ENCODE measurements around the gene PRDM12. TPM values are rescaled to one million over a fixed set of nuclear protein-coding genes. Genes with fewer than 3 reads are reported as not detected.

The PRDM12 gene
- total RNA-seq, result 0.08 TPM

DNA sequence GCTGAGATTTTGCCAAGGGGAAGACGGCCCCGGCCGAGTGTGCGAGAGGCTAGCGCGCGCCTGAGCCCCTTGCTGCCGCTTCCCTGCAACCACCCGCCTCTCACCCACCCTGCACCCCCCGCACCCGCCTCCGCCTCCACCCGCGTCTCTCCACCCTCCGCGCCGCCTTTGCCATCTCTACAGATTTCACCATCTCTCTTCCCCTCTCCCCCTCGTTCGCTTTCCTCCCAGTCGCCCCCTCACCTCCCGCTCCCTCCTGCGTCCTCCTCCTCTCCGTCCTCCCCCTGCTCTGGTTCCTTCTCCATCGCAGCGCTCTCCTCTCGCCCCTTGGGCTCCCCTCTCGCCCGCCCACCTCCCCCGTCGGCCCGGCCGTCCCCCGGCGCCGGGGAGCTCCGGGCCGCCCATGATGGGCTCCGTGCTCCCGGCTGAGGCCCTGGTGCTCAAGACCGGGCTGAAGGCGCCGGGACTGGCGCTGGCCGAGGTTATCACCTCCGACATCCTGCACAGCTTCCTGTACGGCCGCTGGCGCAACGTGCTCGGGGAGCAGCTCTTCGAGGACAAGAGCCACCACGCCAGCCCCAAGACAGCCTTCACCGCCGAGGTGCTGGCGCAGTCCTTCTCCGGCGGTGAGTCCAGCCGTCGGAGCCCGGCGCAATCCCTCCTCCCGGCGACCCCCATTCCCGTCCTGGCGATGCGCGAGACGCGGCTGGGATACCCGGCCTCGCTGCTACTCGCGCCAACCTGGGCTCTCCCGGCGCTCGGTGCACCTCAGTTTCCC lies at the start of gene PRDM12:
PRDM12 (plus strand) TSS at position 344 of the 778 bp plus-strand sequence; CDS start at position 404, 60 bp downstream.
- ATAC-seq (no peak), DNase-seq (ENCODE audit: low spot score) (no peak)

DNA sequence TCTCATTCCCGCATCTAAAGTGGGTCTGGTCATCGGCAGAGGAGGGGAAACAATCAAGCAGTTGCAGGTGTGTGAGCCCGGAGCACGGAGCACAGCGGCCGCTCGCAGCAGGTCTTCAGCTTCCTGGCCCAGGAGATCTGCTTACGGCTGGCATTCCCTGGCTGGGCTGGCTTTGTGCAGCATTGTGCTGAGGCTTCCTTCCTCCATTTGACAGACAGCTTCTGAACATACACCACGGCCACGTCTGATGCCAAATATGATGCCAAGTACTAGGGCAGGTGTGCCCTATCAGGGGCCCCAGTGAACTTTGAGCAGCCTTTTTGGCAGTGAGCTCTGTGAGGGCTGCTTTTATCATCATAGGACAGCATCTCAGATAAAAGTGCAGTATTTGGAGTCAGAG lies 47.9 kb upstream of the PRDM12 start:
- DNase-seq (ENCODE audit: low spot score) (peak; percentile 78), ATAC-seq (peak; percentile 92)

DNA sequence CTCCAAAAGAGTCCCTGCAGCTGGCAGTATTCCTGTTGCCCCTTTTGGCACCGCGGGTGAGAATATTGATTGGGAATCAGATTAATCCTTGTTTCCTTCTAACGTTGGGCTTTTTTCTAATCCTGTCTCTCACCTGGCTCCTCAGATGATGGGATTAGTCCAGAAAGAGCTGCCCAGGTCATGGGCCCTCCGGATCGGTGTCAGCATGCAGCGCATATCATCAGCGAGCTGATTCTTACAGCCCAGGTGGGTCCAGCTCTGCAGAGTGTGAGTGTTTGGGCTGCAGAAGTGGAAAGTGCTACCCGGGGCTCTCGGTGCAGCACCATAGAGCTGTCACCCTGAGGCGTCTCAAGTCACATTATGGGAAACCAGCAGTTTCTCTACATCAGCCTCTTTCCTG lies 40.9 kb upstream of the PRDM12 start:
- DNase-seq (ENCODE audit: low spot score) (no peak), ATAC-seq (no peak)

DNA sequence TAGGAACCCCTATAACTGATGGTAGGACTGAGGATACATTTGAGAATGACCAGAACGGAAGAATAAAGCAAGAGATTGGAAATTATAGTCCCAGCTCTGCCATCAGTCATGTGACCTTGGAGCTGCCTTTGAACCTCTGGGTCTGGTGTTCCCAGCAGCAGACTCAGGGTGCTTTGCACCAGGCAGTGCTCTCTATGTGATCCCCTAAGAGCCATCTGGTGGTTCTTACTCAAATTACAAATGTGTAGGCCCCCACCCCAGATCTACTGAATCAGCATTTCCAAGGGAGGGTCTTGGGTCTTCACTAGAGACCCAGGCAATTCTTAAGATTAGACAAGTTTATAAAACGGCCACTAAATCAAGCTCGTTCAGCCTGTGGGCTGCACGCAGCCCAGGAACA lies 40.2 kb upstream of the PRDM12 start:
- peak; percentile 29 for ATAC-seq
- no peak for DNase-seq (ENCODE audit: low spot score)

DNA sequence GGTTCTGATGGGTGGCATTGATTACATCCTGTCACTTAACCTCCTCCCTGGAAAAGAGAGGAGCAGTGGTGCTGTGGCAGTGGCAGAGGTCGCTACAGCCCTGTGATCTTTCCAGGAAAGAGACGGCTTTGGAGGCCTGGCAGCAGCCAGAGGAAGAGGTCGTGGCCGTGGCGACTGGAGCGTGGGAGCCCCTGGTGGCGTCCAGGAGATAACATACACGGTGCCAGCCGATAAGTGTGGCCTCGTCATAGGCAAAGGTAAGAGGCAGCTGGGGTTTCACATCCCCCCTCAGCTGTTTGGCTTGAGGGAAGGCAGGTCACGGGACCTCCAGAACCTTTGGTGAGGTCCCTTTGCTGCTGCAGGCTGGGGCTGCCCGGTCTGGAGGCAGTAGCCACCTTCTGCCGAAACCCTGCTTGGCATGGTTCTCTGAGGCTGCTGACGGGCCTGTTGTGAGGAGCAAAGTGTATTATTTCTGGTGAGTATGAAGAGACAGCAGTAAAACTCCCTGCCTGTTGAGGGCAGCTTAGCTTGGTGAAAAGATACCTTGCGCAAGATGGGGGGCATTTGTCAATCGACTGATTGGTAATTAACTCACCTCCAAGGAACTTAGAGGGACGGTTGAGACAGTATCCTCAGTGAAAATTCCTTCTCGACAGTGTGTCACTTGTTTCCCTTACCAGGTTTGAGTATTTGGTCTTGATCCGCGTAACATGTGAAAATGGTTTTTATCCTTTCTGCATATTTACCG lies 38.0 kb upstream of the PRDM12 start:
- DNase-seq (ENCODE audit: low spot score), result peak; percentile 61
- peak; percentile 86 for ATAC-seq

DNA sequence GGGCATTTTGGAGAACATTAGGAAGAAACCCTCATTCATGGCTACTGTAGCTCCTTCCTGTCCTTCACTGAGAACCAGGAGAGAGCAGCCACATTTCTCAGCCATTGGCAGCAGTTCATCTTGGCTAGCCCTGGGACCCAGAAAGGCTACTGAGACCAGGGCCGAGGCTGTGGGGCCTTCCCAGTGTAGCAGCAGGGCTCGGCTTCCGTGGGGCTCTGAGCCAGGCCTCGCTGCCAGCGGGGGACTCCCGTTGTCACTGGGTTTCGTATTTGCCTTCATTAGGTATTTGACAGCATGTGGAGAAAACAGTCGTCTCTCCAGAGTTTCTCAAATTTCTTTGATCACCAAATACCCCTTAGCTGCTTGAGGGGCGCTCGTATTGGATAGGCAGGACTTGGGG lies 37.3 kb upstream of the PRDM12 start:
- no peak for DNase-seq (ENCODE audit: low spot score)
- no peak for ATAC-seq

DNA sequence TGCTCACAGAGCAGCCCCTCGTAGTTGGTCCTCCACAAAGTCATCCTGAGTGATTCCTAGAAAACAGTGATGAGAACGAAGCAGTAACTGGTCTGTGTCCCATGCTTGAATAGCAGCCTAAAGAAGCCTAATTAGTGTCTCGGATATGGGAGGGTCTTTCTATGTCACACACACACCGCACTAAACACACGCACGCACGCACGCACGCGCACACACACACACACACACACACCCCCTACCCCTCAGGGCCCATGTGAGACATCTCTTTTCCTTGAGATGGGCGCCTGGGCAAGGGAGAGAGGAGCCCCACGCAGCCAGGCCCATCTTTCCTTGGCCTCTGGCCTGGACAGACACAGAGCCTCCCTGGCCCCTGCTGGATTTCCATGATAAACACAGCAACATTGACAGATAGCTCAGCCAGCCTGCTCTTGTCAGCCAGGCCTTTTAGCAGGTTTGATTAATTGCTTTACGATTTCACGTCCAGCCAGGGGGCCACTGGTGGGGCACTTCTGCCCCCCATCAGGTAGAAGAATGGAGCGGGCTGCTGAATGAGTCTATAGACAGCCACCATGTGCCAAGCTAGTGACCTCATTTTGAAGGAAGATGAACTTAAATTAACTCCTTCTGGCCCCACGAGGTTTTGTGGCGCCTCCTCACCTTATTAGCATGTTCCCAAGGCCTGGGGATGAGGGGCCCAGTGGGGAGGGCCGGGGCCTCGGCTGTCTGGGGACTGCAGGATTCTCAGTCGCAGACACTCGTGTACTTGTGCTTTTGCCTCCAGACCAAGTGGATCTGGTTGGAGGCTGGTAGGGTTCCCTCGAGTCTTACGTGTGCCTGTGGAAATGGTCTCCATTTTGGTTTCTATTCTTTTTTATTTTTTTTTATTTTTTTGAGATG lies 36.2 kb upstream of the PRDM12 start:
- ATAC-seq (no peak), DNase-seq (ENCODE audit: low spot score) (no peak)

DNA sequence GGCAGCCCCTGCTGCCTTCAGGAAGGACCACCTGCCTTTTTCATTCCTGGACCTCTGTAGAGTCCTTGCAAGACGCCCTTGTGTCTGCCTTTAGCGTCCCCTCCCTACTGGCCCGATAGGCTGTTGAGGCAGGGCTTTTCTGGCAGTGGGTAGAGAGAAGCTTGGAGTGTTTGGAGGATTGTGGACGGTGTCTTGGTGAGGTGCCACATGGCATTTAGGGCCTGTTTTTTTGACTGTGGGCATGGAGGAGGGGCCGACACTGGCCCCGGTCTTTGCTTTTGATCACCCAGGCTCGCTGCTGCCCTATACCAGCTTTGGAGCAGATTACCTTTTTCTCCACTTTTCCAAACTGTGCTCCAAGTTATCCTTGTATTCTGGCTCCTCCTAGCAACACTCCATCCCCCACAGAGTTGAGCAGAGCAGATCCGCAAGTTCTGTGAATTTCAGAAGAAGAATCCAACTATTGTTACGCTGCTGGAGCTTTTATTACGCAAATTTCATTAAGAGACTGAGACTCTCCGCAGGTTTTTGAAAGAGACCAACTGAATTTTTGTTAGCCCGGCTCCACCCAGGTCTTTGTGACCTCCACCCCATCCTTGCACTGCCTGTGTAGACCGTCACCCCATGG lies 34.8 kb upstream of the PRDM12 start:
- ATAC-seq (no peak), DNase-seq (ENCODE audit: low spot score) (no peak)

DNA sequence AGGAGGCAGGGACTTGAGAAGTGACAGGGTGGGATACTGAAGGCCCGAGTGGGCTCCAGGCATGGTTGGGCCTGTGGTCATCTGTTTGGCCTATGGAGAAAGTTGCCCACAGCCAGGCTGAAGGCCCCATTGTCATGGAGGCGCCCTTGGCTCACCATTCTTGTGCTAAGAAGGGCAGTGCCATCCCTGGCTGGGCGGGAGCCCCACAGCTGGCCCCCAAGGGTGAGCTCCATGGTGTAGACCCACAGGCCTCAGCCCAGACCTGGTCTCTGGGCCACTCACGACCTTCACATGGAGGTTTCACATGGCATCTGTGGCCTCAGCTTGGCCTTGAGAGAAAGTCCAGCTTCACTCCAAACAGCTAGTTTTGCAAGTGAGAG lies 34.3 kb upstream of the PRDM12 start:
- DNase-seq (ENCODE audit: low spot score), result no peak
- no peak for ATAC-seq

DNA sequence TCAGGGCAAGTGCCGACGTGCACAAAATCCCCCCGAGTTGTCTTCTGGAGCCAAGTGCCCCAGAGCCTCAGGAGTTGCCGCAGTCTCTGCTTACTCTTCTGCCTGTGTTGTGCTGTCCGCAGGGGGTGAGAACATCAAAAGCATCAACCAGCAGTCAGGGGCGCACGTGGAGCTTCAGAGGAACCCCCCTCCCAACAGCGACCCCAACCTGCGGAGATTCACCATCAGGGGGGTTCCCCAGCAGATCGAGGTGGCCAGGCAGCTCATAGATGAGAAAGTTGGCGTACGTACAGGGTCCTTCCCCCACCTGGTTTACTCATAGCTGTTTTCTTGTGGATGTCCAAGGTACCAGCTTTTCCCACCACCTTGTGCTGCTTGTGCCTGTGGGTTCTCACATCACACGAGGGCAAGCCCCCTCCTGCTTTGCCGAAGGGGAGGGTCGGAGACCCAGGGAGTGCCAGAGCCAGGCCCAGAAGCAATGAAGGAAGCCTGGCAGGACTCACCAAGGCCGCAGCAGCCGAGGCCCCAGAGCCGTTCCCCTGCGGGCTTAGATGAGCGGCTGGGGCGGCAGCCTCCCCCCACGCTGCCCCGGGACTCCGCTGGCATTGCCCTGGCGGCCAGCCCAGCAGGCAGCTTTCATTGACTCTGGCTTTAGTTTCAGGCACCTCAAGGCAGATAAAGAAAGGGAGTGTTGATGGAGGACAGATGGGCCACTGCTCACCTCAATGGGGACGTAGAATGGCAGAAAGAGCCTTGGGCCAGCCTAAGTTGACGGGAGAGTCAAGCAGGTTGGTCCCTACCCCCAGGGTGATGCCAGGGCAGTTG lies 33.7 kb upstream of the PRDM12 start:
- no peak for ATAC-seq
- no peak for DNase-seq (ENCODE audit: low spot score)

DNA sequence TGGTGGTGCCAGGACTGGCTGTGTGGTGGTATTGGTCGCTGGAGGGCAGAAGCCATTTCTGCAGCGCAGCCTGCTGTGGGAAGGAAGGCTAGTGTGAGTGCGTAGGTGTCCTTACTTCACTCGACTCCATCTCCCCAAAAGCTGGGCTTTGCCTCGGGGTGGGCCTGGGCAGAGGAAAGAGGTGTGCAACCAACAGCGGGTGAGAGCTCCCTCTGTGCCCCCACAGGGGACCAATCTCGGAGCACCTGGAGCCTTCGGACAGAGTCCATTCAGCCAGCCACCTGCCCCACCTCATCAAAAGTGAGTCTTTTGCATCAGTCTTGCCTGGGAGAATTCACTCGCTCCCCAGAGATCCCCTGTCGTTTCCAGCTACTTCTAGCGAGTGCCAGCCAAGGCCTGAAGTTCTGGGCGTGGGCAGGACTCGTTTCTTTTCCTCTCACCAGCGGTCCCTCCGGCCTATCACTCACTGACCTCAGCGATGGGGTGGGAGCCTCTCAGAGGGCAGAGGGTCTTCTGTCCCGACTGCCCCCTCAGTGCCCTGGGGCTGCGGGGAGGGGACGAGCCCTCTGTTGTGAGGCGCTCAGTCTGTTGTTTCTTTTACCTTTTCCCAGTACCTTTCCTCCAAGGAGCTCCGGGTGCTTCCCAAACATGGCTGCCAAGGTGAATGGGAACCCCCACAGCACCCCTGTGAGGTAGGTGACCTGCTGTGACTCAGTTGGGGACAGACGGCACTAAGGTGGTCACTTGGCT lies 32.9 kb upstream of the PRDM12 start:
- ATAC-seq (no peak), DNase-seq (ENCODE audit: low spot score) (no peak)

DNA sequence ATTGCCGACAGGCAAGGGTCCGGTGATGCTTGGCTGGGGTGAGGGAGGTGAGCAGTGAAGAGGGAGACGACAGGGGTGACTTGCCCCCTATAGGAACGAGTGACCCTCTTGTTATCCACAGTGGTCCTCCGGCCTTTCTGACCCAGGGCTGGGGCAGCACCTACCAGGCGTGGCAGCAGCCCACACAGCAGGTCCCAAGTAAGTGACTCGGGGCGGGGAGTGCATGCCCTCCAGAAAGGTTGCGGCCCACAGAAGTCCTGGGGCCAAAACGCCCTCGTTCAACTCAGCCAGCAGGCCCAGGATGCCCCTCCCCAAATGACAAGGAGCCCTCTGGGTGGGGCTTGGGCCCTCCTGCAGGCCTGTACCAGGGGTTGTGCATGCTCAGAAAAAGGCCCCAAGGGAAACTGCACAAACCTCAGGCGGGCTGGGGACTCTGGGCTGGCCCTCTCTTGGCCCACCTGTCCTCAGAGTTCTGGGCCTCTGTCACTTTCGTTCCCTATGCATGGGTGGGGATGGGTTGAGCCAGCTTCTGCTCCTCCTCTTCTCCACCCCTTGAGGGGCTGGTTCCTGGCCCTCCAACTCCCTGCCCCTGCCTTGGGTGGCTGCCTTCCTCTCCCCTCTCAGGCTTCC lies 32.2 kb upstream of the PRDM12 start:
- ATAC-seq, result no peak
- DNase-seq (ENCODE audit: low spot score), result no peak

DNA sequence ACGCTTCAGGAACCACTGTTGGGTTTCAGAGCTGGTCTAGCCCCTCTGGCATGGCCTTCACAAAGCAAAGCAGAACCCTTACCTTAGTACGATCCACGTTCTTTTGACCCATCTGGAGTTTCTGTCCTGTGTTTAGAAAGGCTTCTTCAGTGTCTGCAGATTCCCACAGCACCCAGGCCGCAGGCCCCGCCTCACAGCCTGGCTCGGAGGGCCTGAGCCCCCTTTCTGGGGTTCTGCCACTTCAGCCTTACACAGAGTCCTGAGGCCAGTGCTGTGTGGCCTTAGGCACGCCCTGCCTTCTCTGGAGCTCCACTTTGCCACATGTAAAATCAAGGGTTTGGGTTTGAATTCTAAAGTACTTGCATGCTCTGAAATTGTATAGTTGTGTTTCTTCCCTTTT lies 31.6 kb upstream of the PRDM12 start:
- DNase-seq (ENCODE audit: low spot score) (no peak), ATAC-seq (no peak)

DNA sequence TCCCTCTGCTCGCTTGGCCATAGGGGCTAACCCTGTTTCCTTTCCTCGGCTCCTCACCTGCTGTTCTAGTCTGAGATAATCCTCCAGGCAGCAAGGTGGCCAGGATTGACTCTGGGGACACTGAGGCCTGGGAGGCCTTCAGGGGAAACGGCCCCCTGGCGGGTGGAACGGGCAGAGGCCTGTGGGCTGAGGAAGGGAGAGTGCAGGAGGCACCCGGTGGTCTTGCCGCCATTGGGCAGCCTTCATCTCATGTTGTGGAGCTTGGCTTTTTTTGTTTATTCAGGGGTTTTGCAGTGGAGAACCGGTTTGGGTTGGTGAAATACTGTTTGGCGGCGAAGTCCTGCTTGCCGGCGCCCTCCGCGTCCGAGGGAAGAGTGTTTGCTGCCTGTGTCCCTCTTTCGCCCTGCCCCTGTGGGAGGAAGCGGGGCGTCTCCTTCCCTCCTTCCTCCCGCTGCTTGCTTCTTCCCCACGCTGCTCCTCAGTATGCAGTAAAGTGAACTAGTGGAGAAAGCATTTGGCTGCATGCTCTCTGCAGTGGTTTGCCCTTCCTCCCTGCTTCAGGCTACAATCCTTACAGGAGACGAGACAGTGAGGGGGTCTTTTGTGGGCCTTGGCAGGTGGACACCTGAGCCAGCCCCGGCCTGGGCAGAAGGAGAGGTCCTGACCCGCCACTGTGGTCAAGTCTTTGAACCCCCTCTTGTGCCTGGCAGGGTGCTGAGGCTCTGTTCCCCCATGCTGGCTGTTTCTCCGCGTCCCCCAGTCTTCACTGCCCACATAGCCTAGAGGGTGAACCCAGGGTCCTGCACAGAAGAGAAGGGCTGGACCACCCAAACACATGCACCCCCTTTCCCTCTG lies 30.8 kb upstream of the PRDM12 start:
- DNase-seq (ENCODE audit: low spot score), result no peak
- no peak for ATAC-seq

DNA sequence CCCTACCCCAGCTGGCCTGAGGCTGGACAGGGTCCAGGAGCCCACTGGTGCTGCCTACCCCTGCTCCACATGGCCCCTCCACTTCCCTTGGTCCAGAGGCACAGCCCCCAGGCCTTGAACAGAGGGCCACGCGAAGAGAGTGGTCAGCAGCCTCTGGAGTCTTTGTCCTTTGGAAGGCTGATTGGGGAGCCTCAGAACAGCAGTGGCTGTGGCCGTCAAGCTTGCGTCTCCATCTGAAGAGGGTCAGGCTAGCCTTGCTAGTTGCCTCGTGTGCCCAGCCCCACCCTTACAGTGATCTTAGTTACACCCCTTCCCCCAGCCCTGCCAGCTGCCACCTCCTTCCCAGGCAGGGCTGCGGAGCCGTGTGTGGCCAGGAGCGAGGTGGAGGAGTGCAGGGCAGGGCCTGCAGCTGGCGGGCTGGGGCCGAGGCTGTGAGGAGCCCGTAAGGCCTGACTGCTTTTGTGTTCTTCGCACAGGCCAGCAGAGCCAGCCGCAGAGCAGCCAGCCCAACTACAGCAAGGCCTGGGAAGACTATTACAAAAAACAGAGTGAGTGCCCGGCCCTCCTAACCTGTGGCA lies 30.1 kb upstream of the PRDM12 start:
- DNase-seq (ENCODE audit: low spot score), result no peak

DNA sequence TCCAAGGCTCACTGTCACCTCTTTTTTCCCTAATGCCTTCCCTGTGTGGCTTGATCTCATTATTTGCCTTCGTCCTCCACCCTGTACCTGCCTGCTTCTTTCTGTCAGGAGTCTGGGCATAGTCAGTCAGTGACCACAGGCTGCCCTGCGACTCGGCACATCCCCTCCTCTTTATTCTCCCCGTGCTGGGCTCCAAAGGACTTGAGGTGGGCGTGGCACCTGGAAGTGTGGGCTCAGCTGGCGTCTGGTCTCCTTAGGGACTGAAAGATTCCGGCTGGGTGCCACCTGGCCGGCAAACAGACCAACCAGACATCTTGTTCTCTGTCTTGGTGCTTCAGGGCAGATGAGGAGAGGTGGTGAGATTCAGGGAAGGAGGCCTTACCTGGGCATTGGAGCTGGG lies 29.6 kb upstream of the PRDM12 start:
- ATAC-seq (no peak), DNase-seq (ENCODE audit: low spot score) (no peak)

More for the DNA sequence above, 30.1 kb upstream of the PRDM12 start:
- no peak for ATAC-seq

DNA sequence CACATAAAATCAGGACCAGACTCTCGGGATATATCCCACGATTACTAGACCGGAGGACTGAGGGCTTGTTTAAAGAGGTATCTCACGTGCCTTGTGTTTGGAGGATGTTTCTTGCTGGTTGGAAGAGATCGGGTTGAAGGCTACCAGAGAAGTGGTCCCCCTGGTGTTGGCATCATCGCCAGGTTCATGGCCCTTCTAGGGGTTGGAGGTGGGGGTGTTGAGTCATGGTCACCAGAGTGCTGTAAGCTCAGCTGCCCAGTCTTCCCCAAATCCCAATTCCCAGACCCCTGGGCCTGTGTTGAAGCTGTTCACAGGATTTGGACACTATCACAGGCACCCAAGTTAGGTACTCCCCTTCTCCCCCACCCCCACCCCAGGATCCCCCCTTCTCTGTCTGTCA lies 29.1 kb upstream of the PRDM12 start:
- DNase-seq (ENCODE audit: low spot score) (no peak), ATAC-seq (no peak)
